ENCODE data around the gene PDP2. TPM values are rescaled to one million over a fixed set of nuclear protein-coding genes. Genes with fewer than 3 reads are reported as not detected.

PDP2 gene
- total RNA-seq, 2 experiments from 2014 or later = 3.3 to 5.9 TPM

- H3K27ac Mint-ChIP-seq = no peak overlapping the region
- Histone ChIP-seq H3K4me3 (ENCODE audit: low read length) (no peak overlapping the region), H3K36me3 (ENCODE audit: insufficient read depth, low read length) (no peaks in the 10 kb centered on the region), H3K27me3 (ENCODE audit: control insufficient read depth in 1 of 2, insufficient read depth in 2 of 2, low read length in 2 of 2) (no peaks in the 10 kb centered on the region), H3K4me1 (ENCODE audit: insufficient read depth, low read length) (no peaks in the 10 kb centered on the region), H3K27ac (ENCODE audit: low read depth in 1 of 2, low read length in 2 of 2) (no peak overlapping the region), H3K9me3 (ENCODE audit: control insufficient read depth in 1 of 2, insufficient read depth in 1 of 2, low read length in 2 of 2) (no peaks in the 10 kb centered on the region)
- ATAC-seq (ENCODE audit: poor library complexity) (no peak), DNase-seq (no peak)
- POLR2A ChIA-PET = no interaction called here
- no peaks in the 10 kb centered on the region for H3K27me3 Mint-ChIP-seq
- no peaks in the 10 kb centered on the region for H3K36me3 Mint-ChIP-seq (ENCODE audit: low read depth)
- no peaks in the 10 kb centered on the region for H3K4me1 Mint-ChIP-seq (ENCODE audit: low read depth)
- H3K4me3 Mint-ChIP-seq = no peak overlapping the region
- TF ChIP-seq CTCF (IDR thresholded peaks at IDR 0.05) = no peak
- no peaks in the 10 kb centered on the region for H3K9me3 Mint-ChIP-seq
- intact Hi-C loops (cut with DNase I, micrococcal nuclease) = no loop called here
- CTCF ChIA-PET = interaction anchor here (0.6 kb wide), 1 partner anchor 19 kb away, joined by 3 read pairs; no protein-coding TSS in a partner anchor
These were observed 24.1 kb upstream of the PDP2 start for GRCh38 chr16:66856184-66856730.

DNA sequence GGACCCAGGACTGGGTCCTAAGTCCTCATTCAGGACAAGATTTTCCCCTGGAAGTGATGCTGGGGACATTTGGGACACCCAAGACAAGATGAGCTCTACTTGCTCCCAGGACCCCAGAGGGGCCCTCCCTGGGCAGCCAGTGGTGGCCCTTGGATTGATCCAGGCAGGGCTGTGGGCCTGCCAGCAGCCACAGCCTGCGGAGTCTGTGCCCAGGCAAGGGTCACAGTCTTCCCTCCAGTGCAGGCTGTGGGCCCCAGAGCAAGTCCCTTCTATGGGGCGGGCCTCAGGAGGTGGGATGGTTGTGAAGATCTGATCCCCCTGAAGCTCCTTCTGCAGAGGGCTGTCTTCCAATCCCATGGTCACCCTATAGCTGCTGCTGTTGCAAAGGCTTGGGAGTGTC is 23.5 kb upstream of the PDP2 start:
- no peaks in the 10 kb centered on the region for H3K27me3 ChIP-seq (ENCODE audit: control insufficient read depth in 1 of 2, insufficient read depth in 2 of 2, low read length in 2 of 2)
- no peaks in the 10 kb centered on the region for H3K4me1 ChIP-seq (ENCODE audit: insufficient read depth, low read length)
- ChIA-PET CTCF (no interaction called here), POLR2A (no interaction called here)
- H3K36me3 ChIP-seq (ENCODE audit: insufficient read depth, low read length) = no peaks in the 10 kb centered on the region
- no peak overlapping the region for H3K4me3 Mint-ChIP-seq
- DNase-seq (no peak), ATAC-seq (ENCODE audit: poor library complexity) (no peak)
- H3K9me3 ChIP-seq (ENCODE audit: control insufficient read depth in 1 of 2, insufficient read depth in 1 of 2, low read length in 2 of 2) = no peaks in the 10 kb centered on the region
- H3K4me1 Mint-ChIP-seq (ENCODE audit: low read depth) = no peaks in the 10 kb centered on the region
- H3K4me3 ChIP-seq (ENCODE audit: low read length) = no peak overlapping the region
- H3K27ac Mint-ChIP-seq = no peak overlapping the region
- H3K27ac ChIP-seq (ENCODE audit: low read depth in 1 of 2, low read length in 2 of 2) = no peak overlapping the region
- no peaks in the 10 kb centered on the region for H3K27me3 Mint-ChIP-seq
- H3K9me3 Mint-ChIP-seq = no peaks in the 10 kb centered on the region
- H3K36me3 Mint-ChIP-seq (ENCODE audit: low read depth) = no peaks in the 10 kb centered on the region
- no peak for TF ChIP-seq CTCF (IDR thresholded peaks at IDR 0.05)
- intact Hi-C loops (cut with DNase I, micrococcal nuclease) = no loop called here

DNA sequence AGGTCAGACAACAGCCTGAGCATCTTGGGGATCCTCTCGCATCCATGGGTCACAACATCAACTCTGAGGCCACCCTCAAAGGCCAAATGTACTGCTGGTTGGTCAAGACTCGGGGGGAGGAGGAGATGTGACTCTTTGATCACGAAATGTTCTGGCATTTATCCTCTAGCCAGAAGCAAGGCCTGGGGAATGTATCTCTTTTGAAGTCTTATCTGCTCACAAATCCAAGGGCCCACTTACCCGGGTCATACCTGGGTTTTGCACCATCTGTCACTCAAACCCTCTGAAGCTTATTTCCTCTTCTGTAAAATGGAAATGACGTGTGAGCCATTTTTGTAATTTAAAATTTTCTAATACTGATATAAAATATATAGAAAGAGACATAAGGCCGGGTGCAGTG is 22.9 kb upstream of the PDP2 start:
- CTCF ChIA-PET = no interaction called here
- Histone ChIP-seq H3K4me1 (ENCODE audit: insufficient read depth, low read length) (no peaks in the 10 kb centered on the region), H3K9me3 (ENCODE audit: control insufficient read depth in 1 of 2, insufficient read depth in 1 of 2, low read length in 2 of 2) (no peaks in the 10 kb centered on the region), H3K27ac (ENCODE audit: low read depth in 1 of 2, low read length in 2 of 2) (no peak overlapping the region), H3K36me3 (ENCODE audit: insufficient read depth, low read length) (no peaks in the 10 kb centered on the region), H3K4me3 (ENCODE audit: low read length) (no peak overlapping the region), H3K27me3 (ENCODE audit: control insufficient read depth in 1 of 2, insufficient read depth in 2 of 2, low read length in 2 of 2) (no peaks in the 10 kb centered on the region)
- Mint-ChIP-seq H3K27ac (no peak overlapping the region), H3K4me1 (ENCODE audit: low read depth) (no peaks in the 10 kb centered on the region), H3K27me3 (no peaks in the 10 kb centered on the region), H3K9me3 (no peaks in the 10 kb centered on the region), H3K4me3 (no peak overlapping the region), H3K36me3 (ENCODE audit: low read depth) (no peaks in the 10 kb centered on the region)
- TF ChIP-seq CTCF (IDR thresholded peaks at IDR 0.05) = no peak
- POLR2A ChIA-PET = interaction anchor here (0.8 kb wide), 1 partner anchor 27 kb away, joined by 4 read pairs; the partner anchor contains the start of gene NAE1
- ATAC-seq (ENCODE audit: poor library complexity) (no peak), DNase-seq (no peak)
- intact Hi-C loops (cut with DNase I, micrococcal nuclease) = no loop called here

Data from CD4-positive, alpha-beta T cell (primary cell).